Smooth muscle cell (in vitro differentiated cells): Measurements from ENCODE around the gene GRK2. TPM values are rescaled to one million over a fixed set of nuclear protein-coding genes. Genes with fewer than 3 reads are reported as not detected.

Experiments used
- DNase-seq: peaks from one replicate; lab custom pipeline; 2025; ENCODE audit not compliant: unreplicated experiment; lab: John Stamatoyannopoulos, UW
- H2AFZ ChIP-seq: fragments of 200-600 bp; sonication (generic); 2 replicates; pipeline ENCODE4 v1.6.0; 2016; ENCODE audit warnings: antibody characterized with exemption, low read depth, mild to moderate bottlenecking
- H3F3A ChIP-seq: fragments of 200-600 bp; sonication (generic); 2 replicates; pipeline ENCODE4 v1.6.0; 2017; ENCODE audit warnings: antibody characterized with exemption, low read depth
- H3K27ac ChIP-seq: fragments of 200-600 bp; sonication (generic); 2 replicates; pipeline ENCODE4 v1.5.1; 2016; ENCODE audit warnings: low read depth, mild to moderate bottlenecking
- H3K27me3 ChIP-seq: fragments of 200-600 bp; sonication (generic); 2 replicates; pipeline ENCODE4 v1.6.1; 2016; ENCODE audit warnings: low read depth, mild to moderate bottlenecking
- H3K36me3 ChIP-seq: fragments of 200-600 bp; sonication (generic); 2 replicates; pipeline ENCODE4 v1.5.1; 2016; ENCODE audit warnings: low read depth
- H3K4me1 ChIP-seq: fragments of 200-600 bp; sonication (generic); 2 replicates; pipeline ENCODE4 v1.5.1; 2016; ENCODE audit warnings: low read depth
- H3K4me2 ChIP-seq: fragments of 200-600 bp; sonication (generic); 2 replicates; pipeline ENCODE4 v1.6.0; 2016; ENCODE audit warnings: mild to moderate bottlenecking
- H3K4me3 ChIP-seq: fragments of 200-600 bp; sonication (generic); 2 replicates; pipeline ENCODE4 v1.5.1; 2016; ENCODE audit warnings: mild to moderate bottlenecking
- H3K79me2 ChIP-seq: fragments of 200-600 bp; sonication (generic); 2 replicates; pipeline ENCODE4 v1.6.0; 2016; ENCODE audit warnings: low read depth, mild to moderate bottlenecking
- H3K9ac ChIP-seq: fragments of 200-600 bp; sonication (generic); 2 replicates; pipeline ENCODE4 v1.6.0; 2016; ENCODE audit warnings: low read depth
- H3K9me3 ChIP-seq: fragments of 200-600 bp; sonication (generic); replicated peaks from 2 replicates; pipeline ENCODE4 v1.5.1; 2016; ENCODE audit warnings: low read depth
- H4K20me1 ChIP-seq: fragments of 200-600 bp; sonication (generic); 2 replicates; pipeline ENCODE4 v1.6.0; 2016; ENCODE audit warnings: low read depth
- CTCF ChIP-seq: fragments of 200-600 bp; sonication (generic); IDR thresholded peaks from 2 replicates; pipeline ENCODE4 v1.5.1; 2017; ENCODE audit warnings: borderline replicate concordance, mild to moderate bottlenecking, antibody characterized with exemption; ENCODE audit not compliant: insufficient read depth, poor library complexity, severe bottlenecking
- WGBS: methylation state at CpG from one replicate; pipeline ENCODE4 v1.1.7; 2016; ENCODE audit warnings: low lambda C conversion rate; 5-methylcytosine and 5-hydroxymethylcytosine counted together
- polyA plus RNA-seq: library from polyadenylated mRNA; unstranded; fragments of >200 nt; fragmentation: Nextera tagmentation; extraction: Ambion mirVana; gene quantifications from 2 replicates; pipeline ENCODE4 v1.2.1, GENCODE V29; 2016
- total RNA-seq: library from RNA; depleted of rRNA; stranded (reverse); fragments of >200 nt; gene quantifications from 2 replicates; pipeline ENCODE4 v1.2.3, GENCODE V29; 2014

The GRK2 gene
- total and polyA plus RNA-seq, 2 experiments from 2014 or later, result 22.2 to 42.5 TPM

- Histone ChIP-seq H4K20me1 (peaks cover 2% of the 10 kb centered on the region), H3K4me1 (peaks cover 12% of the 10 kb centered on the region), H3K27ac (no peak overlapping the region), H3K4me3 (peak overlapping the region; percentile 94), H3K27me3 (no peaks in the 10 kb centered on the region), H3K4me2 (peak overlapping the region; percentile 88), H3F3A (no peaks in the 10 kb centered on the region), H3K9ac (no peak overlapping the region), H3K36me3 (no peaks in the 10 kb centered on the region), H3K9me3 (no peaks in the 10 kb centered on the region), H2AFZ (no peak overlapping the region), H3K79me2 (no peaks in the 10 kb centered on the region)
- no peak for DNase-seq
- 81% methylated on average over 14 of the region's 14 CpGs for WGBS
- TF ChIP-seq CTCF, result no peak
These were observed 38.3 kb downstream of the GRK2 start for GRCh38 chr11:67304511-67305113.

GRCh38 chr11:67306769-67307544, 40.7 kb downstream of the GRK2 start:
- Histone ChIP-seq H3K9ac (no peak overlapping the region), H3K4me3 (no peak overlapping the region), H3K4me2 (no peak overlapping the region), H3F3A (no peaks in the 10 kb centered on the region), H3K36me3 (no peaks in the 10 kb centered on the region), H2AFZ (no peak overlapping the region), H4K20me1 (no peaks in the 10 kb centered on the region), H3K27me3 (no peaks in the 10 kb centered on the region), H3K9me3 (no peaks in the 10 kb centered on the region), H3K4me1 (peaks cover 7% of the 10 kb centered on the region), H3K27ac (no peak overlapping the region), H3K79me2 (no peaks in the 10 kb centered on the region)
- no peak for TF ChIP-seq CTCF
- no peak for DNase-seq
- WGBS, result 97% methylated on average over 19 of the region's 19 CpGs

GRCh38 chr11:67307545-67308001, 41.3 kb downstream of the GRK2 start:
- Histone ChIP-seq H2AFZ (no peak overlapping the region), H3K79me2 (no peaks in the 10 kb centered on the region), H3K27ac (no peak overlapping the region), H3K4me1 (peaks cover 1% of the 10 kb centered on the region), H3K27me3 (no peaks in the 10 kb centered on the region), H3K4me2 (no peak overlapping the region), H3K4me3 (no peak overlapping the region), H3F3A (no peaks in the 10 kb centered on the region), H3K9me3 (no peaks in the 10 kb centered on the region), H4K20me1 (no peaks in the 10 kb centered on the region), H3K9ac (no peak overlapping the region), H3K36me3 (no peaks in the 10 kb centered on the region)
- 98% methylated on average over 12 of the region's 12 CpGs for WGBS
- TF ChIP-seq CTCF, result no peak
- DNase-seq, result no peak
